MM.1S (cell line): ENCODE data around the gene MYOCOS.

Source experiments
- EZH2 ChIP-seq: fragments of 300-600 bp; sonication (generic); optimal IDR thresholded peaks from 2 replicates; pipeline ENCODE3; 2017; ENCODE audit warnings: low read depth, mild to moderate bottlenecking, antibody characterized with exemption, low read length, mixed read lengths
- EZH2phosphoT487 ChIP-seq: fragments of 300-600 bp; sonication (generic); IDR thresholded peaks from 2 replicates; pipeline ENCODE4 v1.6.1; 2018; ENCODE audit warnings: antibody characterized with exemption, low read length

GRCh38 chr1:171668372-171668771 is 46.3 kb downstream of the MYOCOS start:
- TF ChIP-seq EZH2phosphoT487 (no peak), EZH2 (no peak)
